DND-41 (cell line): ENCODE results near the gene ARIH2.

ENCODE experiments used
- CTCF ChIP-seq: IDR thresholded peaks from 2 replicates; pipeline ENCODE4 v1.5.1; 2012; ENCODE audit warnings: borderline replicate concordance, low read length, moderate library complexity, mild to moderate bottlenecking; ENCODE audit not compliant: poor library complexity, severe bottlenecking; ENCODE audit errors: extremely low read depth
- EZH2 ChIP-seq: IDR thresholded peaks from 3 replicates; pipeline ENCODE4 v1.6.1; 2012; ENCODE audit warnings: borderline replicate concordance, low read depth, mild to moderate bottlenecking, moderate library complexity, low read length, inconsistent platforms; ENCODE audit not compliant: severe bottlenecking

- no peak for TF ChIP-seq CTCF
- TF ChIP-seq EZH2 = no peak
Observed at GRCh38 chr3:49009396-49009795, 90.8 kb downstream of the ARIH2 start.
